NCI-H446 (cell line): Measurements from ENCODE around the gene ANXA1.

Experiments
- DNase-seq, 2 experiments: peaks; one replicate each; lab custom pipeline; 2025; lab: John Stamatoyannopoulos, UW

ANXA1 gene

GRCh38 chr9:73210886-73211666, 59.4 kb downstream of the ANXA1 start:
- no peak for DNase-seq

DNA sequence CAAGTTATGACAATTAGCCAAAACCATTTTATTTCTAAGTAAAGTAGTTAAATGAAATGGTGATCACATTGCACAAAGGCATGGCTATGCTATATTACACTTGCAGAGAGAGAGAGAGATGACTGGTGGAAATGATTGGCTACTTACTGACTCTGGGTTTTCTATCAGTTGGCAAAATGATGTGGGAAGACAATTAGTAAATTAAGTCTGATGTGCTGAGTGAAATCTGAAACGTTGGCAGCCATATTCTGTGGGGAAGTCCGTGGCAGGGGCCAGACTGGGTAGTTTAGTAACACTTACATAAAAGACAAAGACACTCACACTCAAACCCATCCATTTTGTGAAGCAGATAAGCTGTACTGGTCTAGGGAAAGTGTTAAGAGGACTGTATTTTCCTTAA, 61.6 kb downstream of the ANXA1 start:
- DNase-seq, result no peak

GRCh38 chr9:73215249-73215648, 63.6 kb downstream of the ANXA1 start:
- DNase-seq, result no peak

- no peak for DNase-seq
These were observed 64.4 kb downstream of the ANXA1 start for GRCh38 chr9:73216100-73216499.
